PC-3 (cell line): Measurements from ENCODE around the gene KRT80. TPM values are rescaled to one million over a fixed set of nuclear protein-coding genes. Genes with fewer than 3 reads are reported as not detected.
A peak's percentile ranks its signal among the peaks of the same experiment; 100 is the strongest.

Experiments
- ATAC-seq: fragments of 200-7000 bp; cut with Tn5 transposase; 2 replicates; pipeline ENCODE4 v1.9.1; 2020; ENCODE audit warnings: mild to moderate bottlenecking, moderate library complexity
- BruUV-seq: library from RNA; stranded (reverse); fragments of 400-500 nt; replicated peaks from 2 replicates; lab custom pipeline; 2021; lab: Mats Ljungman, UMichigan
- CTCF ChIA-PET: fragments of 300-600 bp; sonication (Branson Sonifier 250); formaldehyde crosslinking; loops from one replicate; lab custom pipeline; 2022; ENCODE audit warnings: antibody characterized with exemption; lab: Charles Lee
- POLR2A ChIA-PET: fragments of 300-600 bp; sonication (Branson Sonifier 250); formaldehyde crosslinking; loops from one replicate; lab custom pipeline; 2022; ENCODE audit warnings: antibody characterized with exemption; ENCODE audit not compliant: unreplicated experiment; lab: Charles Lee
- DNase-seq: peaks from one replicate; pipeline ENCODE4 v3.0.0-alpha.2; 2015
- H2AFZ ChIP-seq: fragments of 300-600 bp; sonication (generic); 2 replicates; pipeline ENCODE4 v1.6.0; 2016; ENCODE audit warnings: antibody characterized with exemption, low read length
- H3F3A ChIP-seq: fragments of 300-600 bp; sonication (generic); one replicate; pipeline ENCODE4 v1.6.0; 2017; ENCODE audit warnings: antibody characterized with exemption, low read length, control low read depth, mild to moderate bottlenecking; ENCODE audit not compliant: unreplicated experiment
- H3K27ac ChIP-seq: fragments of 300-600 bp; sonication (generic); 2 replicates; pipeline ENCODE4 v1.5.1; 2016; ENCODE audit warnings: mild to moderate bottlenecking, low read length
- H3K27me3 ChIP-seq: fragments of 300-600 bp; sonication (generic); 2 replicates; pipeline ENCODE4 v1.6.1; 2016; ENCODE audit warnings: low read length, mixed read lengths
- H3K36me3 ChIP-seq: fragments of 300-600 bp; sonication (generic); 2 replicates; pipeline ENCODE4 v1.6.1; 2016; ENCODE audit warnings: low read depth, mixed run types, low read length, mixed read lengths
- H3K4me1 ChIP-seq: fragments of 300-600 bp; sonication (generic); 2 replicates; pipeline ENCODE4 v1.5.1; 2016; ENCODE audit warnings: low read length; ENCODE audit not compliant: insufficient read depth
- H3K4me2 ChIP-seq: fragments of 300-600 bp; sonication (generic); 2 replicates; pipeline ENCODE4 v1.6.0; 2016; ENCODE audit warnings: low read length
- H3K4me3 ChIP-seq: fragments of 300-600 bp; sonication (generic); 2 replicates; pipeline ENCODE4 v1.5.1; 2016; ENCODE audit warnings: mild to moderate bottlenecking, low read length, mixed read lengths
- H3K79me2 ChIP-seq: fragments of 300-600 bp; sonication (generic); 2 replicates; pipeline ENCODE4 v1.6.1; 2017; ENCODE audit warnings: low read length, mixed read lengths
- H3K9ac ChIP-seq: fragments of 300-600 bp; sonication (generic); 2 replicates; pipeline ENCODE4 v1.6.0; 2016; ENCODE audit warnings: mild to moderate bottlenecking, low read length
- H3K9me2 ChIP-seq: fragments of 300-600 bp; sonication (generic); replicated peaks from 2 replicates; pipeline ENCODE4 v1.6.1; 2016; ENCODE audit warnings: mixed run types, low read length, mixed read lengths
- H3K9me3 ChIP-seq: fragments of 300-600 bp; sonication (generic); 2 replicates; pipeline ENCODE4 v1.6.1; 2016; ENCODE audit warnings: low read length, mixed read lengths
- H4K20me1 ChIP-seq: fragments of 300-600 bp; sonication (generic); 2 replicates; pipeline ENCODE4 v1.6.1; 2016; ENCODE audit warnings: low read length, mixed read lengths
- CTCF ChIP-seq: fragments of 300-600 bp; sonication (generic); conservative IDR thresholded peaks from 2 replicates; pipeline ENCODE4 v1.5.1; 2017; ENCODE audit warnings: antibody characterized with exemption, low read depth, mild to moderate bottlenecking, low read length
- EZH2 ChIP-seq: fragments of 300-600 bp; sonication (generic); IDR thresholded peaks from one replicate; pipeline ENCODE4 v1.6.1; 2017; ENCODE audit warnings: antibody characterized with exemption, mild to moderate bottlenecking, low read length; ENCODE audit not compliant: unreplicated experiment
- EZH2phosphoT487 ChIP-seq: fragments of 300-600 bp; sonication (generic); IDR thresholded peaks from 2 replicates; pipeline ENCODE4 v1.6.1; 2018; ENCODE audit warnings: mild to moderate bottlenecking, antibody characterized with exemption, low read length, borderline replicate concordance
- intact Hi-C: fragments of 100-400 bp; cut with micrococcal nuclease; formaldehyde crosslinking; loops from 2 replicates; pipeline ENCODE4 v1.9.0; 2023
- total RNA-seq: library from RNA; depleted of rRNA; stranded (reverse); fragments of >200 nt; gene quantifications from 2 replicates; pipeline ENCODE4 v1.2.3, GENCODE V29; 2014

Gene KRT80
- total RNA-seq, 1 experiment from 2014 or later: 19.8 TPM

DNA sequence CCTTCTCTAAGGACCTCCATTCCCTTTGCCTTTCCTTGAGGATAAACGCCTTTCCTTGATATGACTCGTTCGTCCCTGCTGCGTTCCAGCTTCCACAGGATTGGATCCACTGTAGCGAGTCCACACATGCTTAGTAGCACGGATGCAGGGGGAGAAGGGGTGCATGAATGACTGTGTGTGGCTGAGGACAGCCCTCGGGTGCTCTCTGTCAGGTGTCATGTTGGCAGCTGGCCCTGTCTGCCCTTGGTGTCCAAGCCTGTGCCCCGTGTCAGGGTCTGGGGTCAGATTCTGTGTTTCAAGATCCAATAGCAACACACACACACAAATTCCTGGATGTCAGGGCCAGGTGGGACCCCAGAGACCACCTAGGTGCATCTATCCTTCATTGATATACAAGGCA is 17.5 kb upstream of the KRT80 start:
- DNase-seq (no peak), ATAC-seq (no peak)
- Histone ChIP-seq H3K27me3 (no peaks in the 10 kb centered on the region), H3K4me3 (no peak overlapping the region), H2AFZ (no peak overlapping the region), H3K9me2 (no peaks in the 10 kb centered on the region), H3K9ac (no peak overlapping the region), H3K4me1 (peaks cover 52% of the 10 kb centered on the region), H3K36me3 (no peaks in the 10 kb centered on the region), H3K79me2 (no peaks in the 10 kb centered on the region), H3K27ac (no peak overlapping the region), H4K20me1 (no peaks in the 10 kb centered on the region), H3K9me3 (no peaks in the 10 kb centered on the region), H3F3A (no peaks in the 10 kb centered on the region), H3K4me2 (no peak overlapping the region)
- no peak for TF ChIP-seq EZH2
- no peak for TF ChIP-seq CTCF
- no peak for TF ChIP-seq EZH2phosphoT487
- intact Hi-C loops: no loop called here
- BruUV-seq: no TSS peak
- ChIA-PET POLR2A (no interaction called here), CTCF (interaction anchor here (0.7 kb wide), 1 partner anchor 23 kb away, joined by 4 read pairs; no protein-coding TSS in a partner anchor)

- Histone ChIP-seq H3K79me2 (no peaks in the 10 kb centered on the region), H3K4me1 (peaks cover 52% of the 10 kb centered on the region), H3K27me3 (no peaks in the 10 kb centered on the region), H3K27ac (no peak overlapping the region), H3K9ac (no peak overlapping the region), H3K4me2 (no peak overlapping the region), H3K4me3 (no peak overlapping the region), H3K9me3 (no peaks in the 10 kb centered on the region), H3K9me2 (no peaks in the 10 kb centered on the region), H4K20me1 (no peaks in the 10 kb centered on the region), H3F3A (no peaks in the 10 kb centered on the region), H2AFZ (no peak overlapping the region), H3K36me3 (no peaks in the 10 kb centered on the region)
- no TSS peak for BruUV-seq
- ATAC-seq: no peak
- intact Hi-C loops: no loop called here
- TF ChIP-seq EZH2 (no peak), CTCF (no peak), EZH2phosphoT487 (no peak)
- CTCF ChIA-PET: no interaction called here
- POLR2A ChIA-PET: interaction anchor here (0.6 to 0.7 kb wide), 3 partner anchors 9 to 36 kb away, joined by 3 to 5 read pairs (median 3); no protein-coding TSS in a partner anchor
- DNase-seq: no peak
These were observed 16.8 kb upstream of the KRT80 start for GRCh38 chr12:52208424-52209165.

DNA sequence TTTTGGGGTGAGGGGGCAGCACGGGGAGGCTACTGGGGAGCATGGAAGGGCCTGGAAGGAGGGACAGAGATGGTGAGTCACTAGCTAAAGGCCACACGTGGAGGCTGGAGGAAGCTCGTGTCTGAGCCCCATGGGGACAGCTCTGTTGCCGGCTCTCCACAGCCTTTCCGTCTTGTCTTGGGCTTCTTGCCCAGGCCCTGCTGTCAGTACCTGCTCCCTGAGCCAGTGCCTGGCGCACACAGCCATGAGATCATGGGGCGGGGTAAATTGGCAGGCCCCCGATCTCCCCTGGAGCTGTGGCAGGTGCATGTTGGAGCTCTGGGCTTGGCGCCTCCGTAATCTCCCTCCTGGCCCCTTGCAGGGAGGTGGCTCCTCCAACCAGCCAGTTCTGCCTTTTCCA is 16.1 kb upstream of the KRT80 start:
- H2AFZ ChIP-seq: peak overlapping the region; percentile 47; the same call in 1 of the 2 replicates

More for the DNA sequence above, 16.1 kb upstream of the KRT80 start:
- Histone ChIP-seq H3K9me2 (no peaks in the 10 kb centered on the region), H3K27me3 (no peaks in the 10 kb centered on the region), H3K4me1 (peaks cover 55% of the 10 kb centered on the region), H4K20me1 (no peaks in the 10 kb centered on the region), H3K4me3 (no peak overlapping the region), H3K79me2 (no peaks in the 10 kb centered on the region), H3K4me2 (peak overlapping the region; percentile 47), H3K9ac (no peak overlapping the region), H3K36me3 (no peaks in the 10 kb centered on the region), H3F3A (no peaks in the 10 kb centered on the region), H3K27ac (peak overlapping the region; percentile 25), H3K9me3 (no peaks in the 10 kb centered on the region)
- no TSS peak for BruUV-seq
- ATAC-seq (peak; percentile 42), DNase-seq (peak; percentile 64)
- ChIA-PET CTCF (interaction anchor here (0.8 kb wide), 1 partner anchor 16 kb away, joined by 3 read pairs; the partner anchor contains the start of gene KRT80), POLR2A (interaction anchor here (0.6 to 0.7 kb wide), 4 partner anchors 9 to 61 kb away, joined by 3 to 20 read pairs (median 4); no protein-coding TSS in a partner anchor)
- no peak for TF ChIP-seq EZH2phosphoT487
- TF ChIP-seq EZH2: no peak
- no peak for TF ChIP-seq CTCF
- intact Hi-C loops: no loop called here
